HEK293 (cell line): ENCODE measurements around the gene CACNA1F.

Experiments
- CTCF ChIA-PET: fragments of 350-600 bp; formaldehyde crosslinking; extraction: SDS; loops from one replicate; lab custom pipeline; 2021; ENCODE audit warnings: antibody characterized with exemption; lab: Yijun Ruan, JAX
- POLR2A ChIA-PET: fragments of 300-600 bp; formaldehyde crosslinking; extraction: SDS; loops from one replicate; lab custom pipeline; 2020; ENCODE audit warnings: antibody characterized with exemption, inconsistent platforms; lab: Yijun Ruan, JAX
- H3K27ac ChIP-seq: fragments of 200-500 bp; sonication (Bioruptor generic); 2 replicates; pipeline ENCODE4 v1.5.1; 2014; ENCODE audit warnings: low read depth, low read length, control low read depth, inconsistent platforms; ENCODE audit errors: extremely low read depth
- H3K36me3 ChIP-seq, 2 experiments: fragments of 200-500 bp in 1 of 2; sonication (Bioruptor generic) in 1 of 2; 1 replicate in 1 of 2; 2 replicates in 1 of 2; pipeline ENCODE4 v1.5.1; 2014 to 2017; ENCODE audit warnings: inconsistent platforms in 2 of 2, low read length in 2 of 2; ENCODE audit not compliant: control insufficient read depth in 2 of 2, insufficient read depth in 1 of 2
- H3K4me1 ChIP-seq: fragments of 200-500 bp; sonication (Bioruptor generic); 2 replicates; pipeline ENCODE4 v1.5.1; 2014; ENCODE audit warnings: mild to moderate bottlenecking, low read length, inconsistent platforms; ENCODE audit not compliant: control insufficient read depth, insufficient read depth
- H3K4me3 ChIP-seq: 2 replicates; pipeline ENCODE4 v1.5.1; 2011; ENCODE audit warnings: low read depth, mild to moderate bottlenecking, control low read depth, low read length, moderate library complexity
- H3K9me3 ChIP-seq: fragments of 200-500 bp; sonication (Bioruptor generic); 2 replicates; pipeline ENCODE4 v1.5.1; 2014; ENCODE audit warnings: low read depth, low read length, inconsistent platforms; ENCODE audit not compliant: control insufficient read depth, insufficient read depth
- HIC1 ChIP-seq: fragments of 450-650 bp; formaldehyde crosslinking; IDR thresholded peaks from 2 replicates; pipeline ENCODE4 v1.5.1; 2016; ENCODE audit warnings: missing biosample characterization, missing genetic modification characterization
- HOXA7 ChIP-seq: sonication (generic); formaldehyde crosslinking; IDR thresholded peaks from 2 replicates; pipeline ENCODE4 v1.8.1; 2022; ENCODE audit warnings: missing genetic modification reagents, borderline replicate concordance
- SP3 ChIP-seq: fragments of 450-650 bp; formaldehyde crosslinking; IDR thresholded peaks from 2 replicates; pipeline ENCODE4 v1.5.1; 2016; ENCODE audit warnings: missing biosample characterization, missing genetic modification characterization
- YY1 ChIP-seq: fragments of 450-650 bp; formaldehyde crosslinking; IDR thresholded peaks from 2 replicates; pipeline ENCODE4 v1.5.1; 2018; ENCODE audit warnings: missing biosample characterization, missing genetic modification characterization
- ZBTB1 ChIP-seq: fragments of 450-650 bp; formaldehyde crosslinking; IDR thresholded peaks from 2 replicates; pipeline ENCODE4 v1.5.1; 2016; ENCODE audit warnings: missing biosample characterization, missing genetic modification characterization
- ZBTB10 ChIP-seq: fragments of 450-650 bp; formaldehyde crosslinking; IDR thresholded peaks from 2 replicates; pipeline ENCODE4 v1.5.1; 2016; ENCODE audit warnings: missing biosample characterization, missing genetic modification characterization
- ZBTB7A ChIP-seq: fragments of 450-650 bp; formaldehyde crosslinking; IDR thresholded peaks from 2 replicates; pipeline ENCODE4 v1.5.1; 2016; ENCODE audit warnings: low read depth, missing biosample characterization, missing genetic modification characterization
- ZNF280D ChIP-seq: fragments of 450-650 bp; formaldehyde crosslinking; IDR thresholded peaks from 2 replicates; pipeline ENCODE4 v1.5.1; 2016; ENCODE audit warnings: missing biosample characterization, missing genetic modification characterization
- ZNF362 ChIP-seq: fragments of 450-650 bp; formaldehyde crosslinking; IDR thresholded peaks from 2 replicates; pipeline ENCODE4 v1.5.1; 2016; ENCODE audit warnings: missing biosample characterization, missing genetic modification characterization
- ZNF501 ChIP-seq: fragments of 450-650 bp; formaldehyde crosslinking; IDR thresholded peaks from 2 replicates; pipeline ENCODE4 v1.5.1; 2016; ENCODE audit warnings: missing biosample characterization, missing genetic modification characterization
- ZNF549 ChIP-seq: fragments of 450-650 bp; IDR thresholded peaks from 2 replicates; pipeline ENCODE4 v1.5.1; 2018; ENCODE audit warnings: missing biosample characterization, missing genetic modification characterization, mild to moderate bottlenecking, inconsistent platforms, moderate library complexity
- ZNF555 ChIP-seq: fragments of 450-650 bp; formaldehyde crosslinking; conservative IDR thresholded peaks from 2 replicates; pipeline ENCODE4 v1.5.1; 2017; ENCODE audit warnings: missing biosample characterization, mild to moderate bottlenecking, missing genetic modification characterization, inconsistent platforms
- ZNF792 ChIP-seq: fragments of 450-650 bp; formaldehyde crosslinking; IDR thresholded peaks from 2 replicates; pipeline ENCODE4 v1.5.1; 2016; ENCODE audit warnings: missing biosample characterization, missing genetic modification characterization
- ZXDB ChIP-seq: fragments of 450-650 bp; formaldehyde crosslinking; IDR thresholded peaks from 2 replicates; pipeline ENCODE4 v1.5.1; 2016; ENCODE audit warnings: missing biosample characterization, missing genetic modification characterization
- TF ChIP-seq, protein P1 (sequence below): fragments of 450-650 bp; formaldehyde crosslinking; IDR thresholded peaks from 2 replicates; pipeline ENCODE4 v1.5.1; 2016; ENCODE audit warnings: missing biosample characterization, missing genetic modification characterization

The CACNA1F gene

GRCh38 chrX:49242545-49243066, 9.5 kb upstream of the CACNA1F start:
- H3K36me3 ChIP-seq, result peaks cover 9 to 31% of the 10 kb centered on the region in 2 experiments; a peak in 2 of 3 replicates
- POLR2A ChIA-PET, result no interaction called here
- TF ChIP-seq SP3 (tag by site-specific recombination) (no peak), HIC1 (tag by site-specific recombination) (no peak), ZBTB10 (tag by site-specific recombination) (no peak), ZNF792 (tag by site-specific recombination) (no peak), ZXDB (tag by site-specific recombination) (no peak), ZNF549 (tag by site-specific recombination) (no peak), ZNF280D (no peak), YY1 (no peak), ZNF501 (tag by site-specific recombination) (no peak), ZNF555 (tag by site-specific recombination) (no peak), HOXA7 (CRISPR knock-in tag) (no peak), ZNF362 (tag by site-specific recombination) (no peak), ZBTB1 (tag by site-specific recombination) (no peak)
- no peak overlapping the region for H3K4me3 ChIP-seq
- H3K9me3 ChIP-seq, result no peaks in the 10 kb centered on the region
- H3K27ac ChIP-seq, result no peak overlapping the region
- CTCF ChIA-PET, result no interaction called here
- no peaks in the 10 kb centered on the region for H3K4me1 ChIP-seq

GRCh38 chrX:49238735-49239134, 5.6 kb upstream of the CACNA1F start:
- CTCF ChIA-PET, result no interaction called here
- H3K27ac ChIP-seq, result no peak overlapping the region
- H3K9me3 ChIP-seq, result no peaks in the 10 kb centered on the region
- H3K36me3 ChIP-seq, result peaks cover 0 to 13% of the 10 kb centered on the region in 2 experiments; a peak in 2 of 3 replicates
- H3K4me1 ChIP-seq, result no peaks in the 10 kb centered on the region
- TF ChIP-seq ZNF280D (no peak), ZBTB7A (tag by site-specific recombination) (no peak)
- TF ChIP-seq, protein P1, sequence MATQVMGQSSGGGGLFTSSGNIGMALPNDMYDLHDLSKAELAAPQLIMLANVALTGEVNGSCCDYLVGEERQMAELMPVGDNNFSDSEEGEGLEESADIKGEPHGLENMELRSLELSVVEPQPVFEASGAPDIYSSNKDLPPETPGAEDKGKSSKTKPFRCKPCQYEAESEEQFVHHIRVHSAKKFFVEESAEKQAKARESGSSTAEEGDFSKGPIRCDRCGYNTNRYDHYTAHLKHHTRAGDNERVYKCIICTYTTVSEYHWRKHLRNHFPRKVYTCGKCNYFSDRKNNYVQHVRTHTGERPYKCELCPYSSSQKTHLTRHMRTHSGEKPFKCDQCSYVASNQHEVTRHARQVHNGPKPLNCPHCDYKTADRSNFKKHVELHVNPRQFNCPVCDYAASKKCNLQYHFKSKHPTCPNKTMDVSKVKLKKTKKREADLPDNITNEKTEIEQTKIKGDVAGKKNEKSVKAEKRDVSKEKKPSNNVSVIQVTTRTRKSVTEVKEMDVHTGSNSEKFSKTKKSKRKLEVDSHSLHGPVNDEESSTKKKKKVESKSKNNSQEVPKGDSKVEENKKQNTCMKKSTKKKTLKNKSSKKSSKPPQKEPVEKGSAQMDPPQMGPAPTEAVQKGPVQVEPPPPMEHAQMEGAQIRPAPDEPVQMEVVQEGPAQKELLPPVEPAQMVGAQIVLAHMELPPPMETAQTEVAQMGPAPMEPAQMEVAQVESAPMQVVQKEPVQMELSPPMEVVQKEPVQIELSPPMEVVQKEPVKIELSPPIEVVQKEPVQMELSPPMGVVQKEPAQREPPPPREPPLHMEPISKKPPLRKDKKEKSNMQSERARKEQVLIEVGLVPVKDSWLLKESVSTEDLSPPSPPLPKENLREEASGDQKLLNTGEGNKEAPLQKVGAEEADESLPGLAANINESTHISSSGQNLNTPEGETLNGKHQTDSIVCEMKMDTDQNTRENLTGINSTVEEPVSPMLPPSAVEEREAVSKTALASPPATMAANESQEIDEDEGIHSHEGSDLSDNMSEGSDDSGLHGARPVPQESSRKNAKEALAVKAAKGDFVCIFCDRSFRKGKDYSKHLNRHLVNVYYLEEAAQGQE (tag by site-specific recombination), result no peak
- POLR2A ChIA-PET, result interaction anchor here (0.6 kb wide), 1 partner anchor 158 kb away, joined by 3 read pairs; no protein-coding TSS in a partner anchor
- no peak overlapping the region for H3K4me3 ChIP-seq
